Measurements from ENCODE around the gene MYL10. TPM values are rescaled to one million over a fixed set of nuclear protein-coding genes. Genes with fewer than 3 reads are reported as not detected.

The MYL10 gene
- total RNA-seq, 1 experiment from 2014 or later: not detected

GRCh38 chr7:101606498-101606923 lies 22.6 kb downstream of the MYL10 start:
- Histone ChIP-seq H3K9ac (ENCODE audit: low read length) (no peak overlapping the region), H3K4me3 (replicated peaks in 1 of 2; ENCODE audit: low read depth in 1 of 2, low read length in 2 of 2) (no peak overlapping the region), H3K79me2 (ENCODE audit: insufficient read depth, low read length) (no peaks in the 10 kb centered on the region), H3K4me2 (ENCODE audit: low read length) (no peak overlapping the region), H4K20me1 (ENCODE audit: insufficient read depth) (no peaks in the 10 kb centered on the region), H2AFZ (ENCODE audit: low read depth, low read length, poor library complexity, severe bottlenecking) (no peak overlapping the region), H3K36me3 (ENCODE audit: control insufficient read depth in 1 of 2, insufficient read depth in 2 of 2, low read length in 2 of 2) (no peaks in the 10 kb centered on the region), H3K27ac (ENCODE audit: low read depth, low read length) (no peak overlapping the region), H3K9me2 (ENCODE audit: insufficient read depth) (no peaks in the 10 kb centered on the region), H3K27me3 (ENCODE audit: insufficient read depth, low read length) (no peaks in the 10 kb centered on the region), H3K4me1 (ENCODE audit: control insufficient read depth in 1 of 2, insufficient read depth in 2 of 2, low read length in 2 of 2) (peaks cover 15 to 21% of the 10 kb centered on the region in 2 experiments), H3K9me3 (ENCODE audit: control insufficient read depth in 1 of 2, insufficient read depth in 1 of 2, low read depth in 1 of 2, low read length in 2 of 2) (no peaks in the 10 kb centered on the region)
- ChIA-PET CTCF (no interaction called here), RAD21 (ENCODE audit: low non-redundant PET in 1 of 2, low total read pairs in 2 of 2, uncharacterized antibody in 2 of 2, unreplicated experiment in 2 of 2) (no interaction called here), POLR2A (no interaction called here)
- BruUV-seq (replicated peaks): no TSS peak
- TF ChIP-seq TCF7L2 (IDR thresholded peaks at IDR 0.05; ENCODE audit: borderline replicate concordance, extremely low read depth, insufficient read depth, insufficient read length) (no peak), SP1 (IDR thresholded peaks at IDR 0.05; ENCODE audit: low read depth) (no peak), SIN3A (IDR thresholded peaks at IDR 0.05; ENCODE audit: low read depth) (no peak), EZH2 (IDR thresholded peaks at IDR 0.05) (no peak), REST (IDR thresholded peaks at IDR 0.05; ENCODE audit: low read depth) (no peak), RAD21 (IDR thresholded peaks at IDR 0.05; ENCODE audit: low read depth) (no peak), POLR2AphosphoS5 (IDR thresholded peaks at IDR 0.05; ENCODE audit: low read depth, low read length) (no peak)
- TF ChIP-seq, protein P1, sequence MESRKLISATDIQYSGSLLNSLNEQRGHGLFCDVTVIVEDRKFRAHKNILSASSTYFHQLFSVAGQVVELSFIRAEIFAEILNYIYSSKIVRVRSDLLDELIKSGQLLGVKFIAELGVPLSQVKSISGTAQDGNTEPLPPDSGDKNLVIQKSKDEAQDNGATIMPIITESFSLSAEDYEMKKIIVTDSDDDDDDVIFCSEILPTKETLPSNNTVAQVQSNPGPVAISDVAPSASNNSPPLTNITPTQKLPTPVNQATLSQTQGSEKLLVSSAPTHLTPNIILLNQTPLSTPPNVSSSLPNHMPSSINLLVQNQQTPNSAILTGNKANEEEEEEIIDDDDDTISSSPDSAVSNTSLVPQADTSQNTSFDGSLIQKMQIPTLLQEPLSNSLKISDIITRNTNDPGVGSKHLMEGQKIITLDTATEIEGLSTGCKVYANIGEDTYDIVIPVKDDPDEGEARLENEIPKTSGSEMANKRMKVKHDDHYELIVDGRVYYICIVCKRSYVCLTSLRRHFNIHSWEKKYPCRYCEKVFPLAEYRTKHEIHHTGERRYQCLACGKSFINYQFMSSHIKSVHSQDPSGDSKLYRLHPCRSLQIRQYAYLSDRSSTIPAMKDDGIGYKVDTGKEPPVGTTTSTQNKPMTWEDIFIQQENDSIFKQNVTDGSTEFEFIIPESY (IDR thresholded peaks at IDR 0.05; ENCODE audit: extremely low read depth, insufficient replicate concordance, low read length): no peak
- intact Hi-C loops (cut with micrococcal nuclease): no loop called here
- ATAC-seq (no peak), DNase-seq (ENCODE audit: low read depth, low spot score) (no peak)
